Lung (tissue), 12 donors: ENCODE measurements around the gene SPRED1. TPM values are rescaled to one million over a fixed set of nuclear protein-coding genes. Genes with fewer than 3 reads are reported as not detected.
"Not testable (repeated sequence)": the region's sequence is repeated elsewhere in the genome, so short reads cannot be mapped to it uniquely, and the experiment has no call there.

Experiments used
- ATAC-seq: fragments of 200-7000 bp; cut with Tn5 transposase; one replicate; pipeline ENCODE4 v1.9.1; 2020; ENCODE audit warnings: moderate number of reproducible peaks; ENCODE audit not compliant: insufficient read depth, low FRiP score
- DNase-seq, 3 donors: peaks; one replicate each; pipeline ENCODE4 v3.0.0-alpha.2; 2013 to 2017
- H3K27ac ChIP-seq, 2 donors: one replicate each; pipeline ENCODE4 v1.5.1; 2013; ENCODE audit warnings: mild to moderate bottlenecking in 2 of 2, moderate library complexity in 2 of 2, control low read depth in 1 of 2, inconsistent platforms in 1 of 2, low read depth in 1 of 2, low read length in 1 of 2
- H3K27me3 ChIP-seq, 3 donors: one replicate each; pipeline ENCODE4 v1.5.1; 2013; ENCODE audit warnings: low read length in 2 of 3; ENCODE audit not compliant: control insufficient read depth in 3 of 3, insufficient read depth in 3 of 3
- H3K36me3 ChIP-seq, 4 donors: one replicate each; pipeline ENCODE4 v1.5.1; 2013; ENCODE audit warnings: low read length in 4 of 4, mild to moderate bottlenecking in 1 of 4, moderate library complexity in 1 of 4; ENCODE audit not compliant: control insufficient read depth in 4 of 4, insufficient read depth in 4 of 4
- H3K4me1 ChIP-seq, 5 donors: one replicate each; pipeline ENCODE4 v1.5.1; 2013; ENCODE audit warnings: low read length in 5 of 5, mild to moderate bottlenecking in 2 of 5, moderate library complexity in 1 of 5; ENCODE audit not compliant: control insufficient read depth in 5 of 5, insufficient read depth in 5 of 5
- H3K4me3 ChIP-seq: one replicate; pipeline ENCODE4 v1.5.1; 2013; ENCODE audit warnings: mild to moderate bottlenecking, control low read depth, moderate library complexity
- H3K9ac ChIP-seq, 2 donors: one replicate each; pipeline ENCODE4 v1.5.1; 2013; ENCODE audit warnings: low read length in 2 of 2, control low read depth in 1 of 2; ENCODE audit not compliant: insufficient read depth in 1 of 2
- H3K9me3 ChIP-seq, 4 donors: one replicate each; pipeline ENCODE4 v1.5.1; 2013; ENCODE audit warnings: low read length in 3 of 4, mild to moderate bottlenecking in 1 of 4, moderate library complexity in 1 of 4; ENCODE audit not compliant: control insufficient read depth in 4 of 4, insufficient read depth in 3 of 4
- CTCF ChIP-seq: IDR thresholded peaks from 2 replicates; pipeline ENCODE4 v1.5.1; 2012; ENCODE audit warnings: mild to moderate bottlenecking; ENCODE audit errors: control extremely low read depth, extremely low read depth
- WGBS, 2 donors: extraction: QIAGEN DNeasy Blood & Tissue Kit; methylation state at CpG; one replicate each; pipeline ENCODE4 v1.1.7; 2013; 5-methylcytosine and 5-hydroxymethylcytosine counted together
- polyA plus RNA-seq, 2 donors: library from polyadenylated mRNA; stranded (reverse); fragments of 200-250 nt; gene quantifications; one replicate each; pipeline ENCODE4 v1.2.1, GENCODE V29; 2013
- total RNA-seq, 2 donors: library from RNA; depleted of rRNA in 1 of 2; stranded (reverse); fragments of >200 nt in 1 of 2; gene quantifications; one replicate each; pipeline ENCODE4 v1.2.1, GENCODE V29; 2014 to 2021
- donor health status: control.
- donor health status: control.
- donor health status: Bipolar disorder and iron deficiency.
- donor health status: healthy.
- donor health status: DM: yes; HTN: yes; CAD: no.

SPRED1 gene
- total and polyA plus RNA-seq, 4 donors, result 7.9 to 61.1 (median 31.0) TPM

GRCh38 chr15:38228618-38229017, 24.0 kb upstream of the SPRED1 start:
- no peak for TF ChIP-seq CTCF
- Histone ChIP-seq H3K4me1 (peaks cover 0 to 5% (median 0%) of the 10 kb centered on the region in 5 donors), H3K27ac (no peak overlapping the region), H3K9me3 (no peaks in the 10 kb centered on the region), H3K27me3 (no peaks in the 10 kb centered on the region), H3K4me3 (no peak overlapping the region), H3K9ac (no peak overlapping the region), H3K36me3 (no peaks in the 10 kb centered on the region)
- WGBS, 2 donors, result 87 to 94% methylated on average over 1 of the region's 1 CpG
- DNase-seq (no peak), ATAC-seq (no peak)

GRCh38 chr15:38229705-38230310, 22.8 kb upstream of the SPRED1 start:
- no peaks in the 10 kb centered on the region for H3K9me3 ChIP-seq
- DNase-seq (no peak), ATAC-seq (no peak)
- H3K27ac ChIP-seq, result no peak overlapping the region
- 79% methylated on average over 3 of the region's 3 CpGs for WGBS, 2 donors
- no peak for TF ChIP-seq CTCF
- no peaks in the 10 kb centered on the region for H3K36me3 ChIP-seq
- no peaks in the 10 kb centered on the region for H3K27me3 ChIP-seq
- H3K4me3 ChIP-seq, result no peak overlapping the region
- peaks cover 0 to 5% (median 0%) of the 10 kb centered on the region in 5 donors for H3K4me1 ChIP-seq
- no peak overlapping the region for H3K9ac ChIP-seq

- Histone ChIP-seq H3K27me3 (no peaks in the 10 kb centered on the region), H3K4me1 (peaks cover 0 to 5% (median 0%) of the 10 kb centered on the region in 5 donors), H3K9ac (no peak overlapping the region), H3K4me3 (no peak overlapping the region), H3K9me3 (no peaks in the 10 kb centered on the region), H3K27ac (no peak overlapping the region), H3K36me3 (no peaks in the 10 kb centered on the region)
- no peak for ATAC-seq
- no peak for TF ChIP-seq CTCF
- 93 to 98% methylated on average over 5 of the region's 5 CpGs for WGBS, 2 donors
- no peak for DNase-seq
Observed at GRCh38 chr15:38231436-38231835, 21.2 kb upstream of the SPRED1 start.

GRCh38 chr15:38237021-38237420, 15.6 kb upstream of the SPRED1 start:
- not testable (repeated sequence) for ATAC-seq, H3K9ac ChIP-seq, H3K4me3 ChIP-seq, H3K36me3 ChIP-seq, H3K27me3 ChIP-seq, H3K4me1 ChIP-seq, H3K9me3 ChIP-seq, DNase-seq, H3K27ac ChIP-seq
- 95 to 99% methylated on average over 9 of the region's 9 CpGs for WGBS, 2 donors
